ENCODE data around the gene NAA35. TPM values are rescaled to one million over a fixed set of nuclear protein-coding genes. Genes with fewer than 3 reads are reported as not detected.

NAA35 gene
- total RNA-seq, 1 experiment from 2014 or later, result 12.2 TPM

- Histone ChIP-seq H3K9me3 (ENCODE audit: low read length) (no peaks in the 10 kb centered on the region), H3K79me2 (ENCODE audit: low read length) (no peaks in the 10 kb centered on the region), H3K27ac (ENCODE audit: low read length) (no peak overlapping the region), H3F3A (ENCODE audit: low read length, unreplicated experiment) (no peaks in the 10 kb centered on the region), H3K9ac (ENCODE audit: low read length) (no peak overlapping the region), H3K4me1 (ENCODE audit: insufficient read depth, low read length) (no peaks in the 10 kb centered on the region), H4K20me1 (ENCODE audit: low read length) (no peaks in the 10 kb centered on the region), H2AFZ (ENCODE audit: low read length) (no peak overlapping the region), H3K9me2 (replicated peaks; ENCODE audit: low read length) (no peaks in the 10 kb centered on the region), H3K4me2 (ENCODE audit: low read length) (no peak overlapping the region), H3K27me3 (ENCODE audit: low read length) (no peaks in the 10 kb centered on the region), H3K4me3 (ENCODE audit: low read length) (no peak overlapping the region), H3K36me3 (ENCODE audit: low read depth, low read length) (no peaks in the 10 kb centered on the region)
- no peak for ATAC-seq
- no peak for DNase-seq
- CTCF ChIA-PET, result no interaction called here
- TF ChIP-seq EZH2phosphoT487 (IDR thresholded peaks at IDR 0.05; ENCODE audit: borderline replicate concordance, low read length), result no peak
- TF ChIP-seq EZH2 (IDR thresholded peaks at IDR 0.05; ENCODE audit: low read length, unreplicated experiment), result no peak
- TF ChIP-seq, protein P1, sequence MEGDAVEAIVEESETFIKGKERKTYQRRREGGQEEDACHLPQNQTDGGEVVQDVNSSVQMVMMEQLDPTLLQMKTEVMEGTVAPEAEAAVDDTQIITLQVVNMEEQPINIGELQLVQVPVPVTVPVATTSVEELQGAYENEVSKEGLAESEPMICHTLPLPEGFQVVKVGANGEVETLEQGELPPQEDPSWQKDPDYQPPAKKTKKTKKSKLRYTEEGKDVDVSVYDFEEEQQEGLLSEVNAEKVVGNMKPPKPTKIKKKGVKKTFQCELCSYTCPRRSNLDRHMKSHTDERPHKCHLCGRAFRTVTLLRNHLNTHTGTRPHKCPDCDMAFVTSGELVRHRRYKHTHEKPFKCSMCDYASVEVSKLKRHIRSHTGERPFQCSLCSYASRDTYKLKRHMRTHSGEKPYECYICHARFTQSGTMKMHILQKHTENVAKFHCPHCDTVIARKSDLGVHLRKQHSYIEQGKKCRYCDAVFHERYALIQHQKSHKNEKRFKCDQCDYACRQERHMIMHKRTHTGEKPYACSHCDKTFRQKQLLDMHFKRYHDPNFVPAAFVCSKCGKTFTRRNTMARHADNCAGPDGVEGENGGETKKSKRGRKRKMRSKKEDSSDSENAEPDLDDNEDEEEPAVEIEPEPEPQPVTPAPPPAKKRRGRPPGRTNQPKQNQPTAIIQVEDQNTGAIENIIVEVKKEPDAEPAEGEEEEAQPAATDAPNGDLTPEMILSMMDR (conservative IDR thresholded peaks at IDR 0.05; ENCODE audit: low read depth, low read length), result no peak
- BruUV-seq (replicated peaks), result no TSS peak
- intact Hi-C loops (cut with micrococcal nuclease), result no loop called here
- POLR2A ChIA-PET (ENCODE audit: unreplicated experiment), result no interaction called here
Observed at GRCh38 chr9:85895685-85896084, 45.3 kb upstream of the NAA35 start.

GRCh38 chr9:85897848-85898247 is 43.1 kb upstream of the NAA35 start:
- Histone ChIP-seq H3K79me2 (ENCODE audit: low read length) (no peaks in the 10 kb centered on the region), H3K9me2 (replicated peaks; ENCODE audit: low read length) (no peaks in the 10 kb centered on the region), H4K20me1 (ENCODE audit: low read length) (no peaks in the 10 kb centered on the region), H3K9me3 (ENCODE audit: low read length) (no peaks in the 10 kb centered on the region), H2AFZ (ENCODE audit: low read length) (no peak overlapping the region), H3K4me2 (ENCODE audit: low read length) (no peak overlapping the region), H3K9ac (ENCODE audit: low read length) (no peak overlapping the region), H3K4me1 (ENCODE audit: insufficient read depth, low read length) (no peaks in the 10 kb centered on the region), H3K27me3 (ENCODE audit: low read length) (no peaks in the 10 kb centered on the region), H3K27ac (ENCODE audit: low read length) (no peak overlapping the region), H3F3A (ENCODE audit: low read length, unreplicated experiment) (no peaks in the 10 kb centered on the region), H3K36me3 (ENCODE audit: low read depth, low read length) (no peaks in the 10 kb centered on the region), H3K4me3 (ENCODE audit: low read length) (no peak overlapping the region)
- ATAC-seq, result no peak
- DNase-seq, result no peak
- no peak for TF ChIP-seq EZH2 (IDR thresholded peaks at IDR 0.05; ENCODE audit: low read length, unreplicated experiment)
- TF ChIP-seq, protein P1 (conservative IDR thresholded peaks at IDR 0.05; ENCODE audit: low read depth, low read length), result no peak
- no peak for TF ChIP-seq EZH2phosphoT487 (IDR thresholded peaks at IDR 0.05; ENCODE audit: borderline replicate concordance, low read length)
- intact Hi-C loops (cut with micrococcal nuclease), result no loop called here
- POLR2A ChIA-PET (ENCODE audit: unreplicated experiment), result no interaction called here
- CTCF ChIA-PET, result no interaction called here
- no TSS peak for BruUV-seq (replicated peaks)

DNA sequence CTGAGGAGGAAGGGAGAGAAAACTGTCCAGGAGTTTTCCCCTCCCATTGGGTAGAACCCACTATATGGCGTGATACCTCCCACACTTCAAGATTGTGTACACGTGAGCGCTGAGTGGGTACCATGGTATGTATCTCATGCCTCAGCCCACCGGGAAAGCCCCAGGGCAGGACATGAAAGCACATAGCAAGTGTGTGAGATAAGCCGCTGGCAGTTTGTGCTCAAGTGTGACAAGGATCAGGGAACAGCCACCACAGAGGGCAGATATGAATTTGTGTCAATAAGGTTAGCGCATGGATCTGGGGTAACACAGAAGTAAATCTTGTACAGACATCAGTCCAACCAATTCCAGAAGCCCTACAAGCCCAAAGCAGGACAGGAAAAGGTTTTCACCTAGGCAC is 42.6 kb upstream of the NAA35 start:
- ATAC-seq (no peak), DNase-seq (no peak)
- Histone ChIP-seq H3K9ac (ENCODE audit: low read length) (no peak overlapping the region), H3K9me2 (replicated peaks; ENCODE audit: low read length) (no peaks in the 10 kb centered on the region), H4K20me1 (ENCODE audit: low read length) (no peaks in the 10 kb centered on the region), H2AFZ (ENCODE audit: low read length) (no peak overlapping the region), H3K27ac (ENCODE audit: low read length) (no peak overlapping the region), H3K9me3 (ENCODE audit: low read length) (no peaks in the 10 kb centered on the region), H3K79me2 (ENCODE audit: low read length) (no peaks in the 10 kb centered on the region), H3K36me3 (ENCODE audit: low read depth, low read length) (no peaks in the 10 kb centered on the region), H3K4me1 (ENCODE audit: insufficient read depth, low read length) (no peaks in the 10 kb centered on the region), H3K4me2 (ENCODE audit: low read length) (no peak overlapping the region), H3K27me3 (ENCODE audit: low read length) (no peaks in the 10 kb centered on the region), H3F3A (ENCODE audit: low read length, unreplicated experiment) (no peaks in the 10 kb centered on the region), H3K4me3 (ENCODE audit: low read length) (no peak overlapping the region)
- no peak for TF ChIP-seq EZH2 (IDR thresholded peaks at IDR 0.05; ENCODE audit: low read length, unreplicated experiment)
- TF ChIP-seq EZH2phosphoT487 (IDR thresholded peaks at IDR 0.05; ENCODE audit: borderline replicate concordance, low read length), result no peak
- TF ChIP-seq, protein P1 (conservative IDR thresholded peaks at IDR 0.05; ENCODE audit: low read depth, low read length), result no peak
- BruUV-seq (replicated peaks), result no TSS peak
- ChIA-PET POLR2A (ENCODE audit: unreplicated experiment) (no interaction called here), CTCF (no interaction called here)
- intact Hi-C loops (cut with micrococcal nuclease), result no loop called here
